ENCODE results near the gene DIAPH2.

GRCh38 chrX:97109730-97110129 lies 425.1 kb downstream of the DIAPH2 start:
- TF ChIP-seq, protein P1, sequence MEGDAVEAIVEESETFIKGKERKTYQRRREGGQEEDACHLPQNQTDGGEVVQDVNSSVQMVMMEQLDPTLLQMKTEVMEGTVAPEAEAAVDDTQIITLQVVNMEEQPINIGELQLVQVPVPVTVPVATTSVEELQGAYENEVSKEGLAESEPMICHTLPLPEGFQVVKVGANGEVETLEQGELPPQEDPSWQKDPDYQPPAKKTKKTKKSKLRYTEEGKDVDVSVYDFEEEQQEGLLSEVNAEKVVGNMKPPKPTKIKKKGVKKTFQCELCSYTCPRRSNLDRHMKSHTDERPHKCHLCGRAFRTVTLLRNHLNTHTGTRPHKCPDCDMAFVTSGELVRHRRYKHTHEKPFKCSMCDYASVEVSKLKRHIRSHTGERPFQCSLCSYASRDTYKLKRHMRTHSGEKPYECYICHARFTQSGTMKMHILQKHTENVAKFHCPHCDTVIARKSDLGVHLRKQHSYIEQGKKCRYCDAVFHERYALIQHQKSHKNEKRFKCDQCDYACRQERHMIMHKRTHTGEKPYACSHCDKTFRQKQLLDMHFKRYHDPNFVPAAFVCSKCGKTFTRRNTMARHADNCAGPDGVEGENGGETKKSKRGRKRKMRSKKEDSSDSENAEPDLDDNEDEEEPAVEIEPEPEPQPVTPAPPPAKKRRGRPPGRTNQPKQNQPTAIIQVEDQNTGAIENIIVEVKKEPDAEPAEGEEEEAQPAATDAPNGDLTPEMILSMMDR (IDR thresholded peaks at IDR 0.05 in 4 of 5, conservative IDR thresholded peaks at IDR 0.05 in 1 of 5) = no peak
- no peak for TF ChIP-seq POLR2A (IDR thresholded peaks at IDR 0.05)
